Breast epithelium (tissue), 4 donors: Measurements from ENCODE around the gene FOXL2. TPM values are rescaled to one million over a fixed set of nuclear protein-coding genes. Genes with fewer than 3 reads are reported as not detected.

Source experiments
- DNase-seq, 2 donors: peaks; one replicate each; pipeline ENCODE4 v3.0.0-alpha.2; 2019; ENCODE audit warnings: low spot score in 2 of 2
- H3K27ac ChIP-seq, 2 donors: fragments of 200-600 bp; sonication (generic) in 1 of 2; one replicate each; pipeline ENCODE4 v1.5.1; 2016 to 2019; ENCODE audit warnings: mild to moderate bottlenecking in 1 of 2
- H3K27me3 ChIP-seq, 2 donors: fragments of 200-600 bp; sonication (generic) in 1 of 2; one replicate each; pipeline versions ENCODE4 v1.5.1 to v1.6.0; 2017 to 2019; ENCODE audit warnings: control low read depth in 1 of 2, mild to moderate bottlenecking in 1 of 2
- H3K36me3 ChIP-seq: fragments of 200-600 bp; one replicate; pipeline ENCODE4 v1.5.1; 2019
- H3K4me1 ChIP-seq, 2 donors: fragments of 200-600 bp; sonication (generic); one replicate each; pipeline ENCODE4 v1.5.1; 2016 to 2019; ENCODE audit warnings: control low read depth in 1 of 2
- H3K4me3 ChIP-seq, 3 donors: fragments of 200-600 bp; sonication (generic); 1 replicate in 2 of 3; 2 replicates in 1 of 3; pipeline ENCODE4 v1.5.1; 2016 to 2019; ENCODE audit warnings: mild to moderate bottlenecking in 3 of 3, moderate library complexity in 2 of 3
- H3K9me3 ChIP-seq, 2 donors: fragments of 200-600 bp; sonication (generic) in 1 of 2; one replicate each; pipeline ENCODE4 v1.5.1; 2016 to 2019; ENCODE audit warnings: control low read depth in 1 of 2
- POLR2A ChIP-seq: fragments of 450-650 bp; IDR thresholded peaks from one replicate; pipeline ENCODE4 v1.6.1; 2016; ENCODE audit warnings: antibody characterized with exemption, mild to moderate bottlenecking, moderate library complexity
- POLR2AphosphoS5 ChIP-seq, 3 donors: sonication (generic); formaldehyde crosslinking; IDR thresholded peaks; one replicate each; pipeline ENCODE4 v1.6.1; 2017; ENCODE audit warnings: antibody characterized with exemption in 3 of 3
- intact Hi-C: fragments of 100-400 bp; cut with DNase I; formaldehyde crosslinking; loops from one replicate; pipeline ENCODE4 v1.15.1; 2023; ENCODE audit warnings: low total_unique reads
- total RNA-seq, 3 donors: library from RNA; depleted of rRNA; stranded (reverse); fragments of >200 nt; gene quantifications; one replicate each; pipeline ENCODE4 v1.1.0, GENCODE V29; 2016
- TF ChIP-seq, protein P1 (sequence below), 3 donors: fragments of 450-650 bp; IDR thresholded peaks; one replicate each; pipeline ENCODE4 v1.5.1; 2016 to 2017; ENCODE audit warnings: antibody characterized with exemption in 3 of 3, mild to moderate bottlenecking in 3 of 3, moderate library complexity in 3 of 3

Gene FOXL2
- total RNA-seq, 3 donors from 2014 or later: 0.33 TPM; not detected in 2

DNA sequence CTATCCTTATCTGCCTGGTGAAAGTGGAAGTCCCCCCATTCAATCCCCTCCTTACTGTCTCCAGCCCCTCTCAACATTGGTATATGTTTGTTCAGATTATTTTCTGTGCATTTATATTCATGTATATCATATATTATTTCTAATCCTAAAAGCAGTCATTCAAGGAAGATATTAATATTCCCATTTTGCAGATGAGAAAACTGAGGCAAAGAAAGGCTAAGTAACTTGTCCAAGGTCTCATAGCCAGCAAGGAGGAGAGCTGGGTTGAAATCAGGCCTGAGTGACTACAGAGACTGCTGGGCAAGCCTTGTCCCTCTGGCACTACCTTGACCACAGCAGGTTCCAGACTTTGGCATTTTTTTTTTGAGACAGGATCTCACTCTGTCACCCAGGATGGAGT is 29.1 kb upstream of the FOXL2 start:
- no peak for TF ChIP-seq POLR2A
- TF ChIP-seq POLR2AphosphoS5 (IDR thresholded peaks at IDR 0.05): no peak
- TF ChIP-seq, protein P1, sequence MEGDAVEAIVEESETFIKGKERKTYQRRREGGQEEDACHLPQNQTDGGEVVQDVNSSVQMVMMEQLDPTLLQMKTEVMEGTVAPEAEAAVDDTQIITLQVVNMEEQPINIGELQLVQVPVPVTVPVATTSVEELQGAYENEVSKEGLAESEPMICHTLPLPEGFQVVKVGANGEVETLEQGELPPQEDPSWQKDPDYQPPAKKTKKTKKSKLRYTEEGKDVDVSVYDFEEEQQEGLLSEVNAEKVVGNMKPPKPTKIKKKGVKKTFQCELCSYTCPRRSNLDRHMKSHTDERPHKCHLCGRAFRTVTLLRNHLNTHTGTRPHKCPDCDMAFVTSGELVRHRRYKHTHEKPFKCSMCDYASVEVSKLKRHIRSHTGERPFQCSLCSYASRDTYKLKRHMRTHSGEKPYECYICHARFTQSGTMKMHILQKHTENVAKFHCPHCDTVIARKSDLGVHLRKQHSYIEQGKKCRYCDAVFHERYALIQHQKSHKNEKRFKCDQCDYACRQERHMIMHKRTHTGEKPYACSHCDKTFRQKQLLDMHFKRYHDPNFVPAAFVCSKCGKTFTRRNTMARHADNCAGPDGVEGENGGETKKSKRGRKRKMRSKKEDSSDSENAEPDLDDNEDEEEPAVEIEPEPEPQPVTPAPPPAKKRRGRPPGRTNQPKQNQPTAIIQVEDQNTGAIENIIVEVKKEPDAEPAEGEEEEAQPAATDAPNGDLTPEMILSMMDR (IDR thresholded peaks at IDR 0.05): no peak
- DNase-seq: no peak
- Histone ChIP-seq H3K4me1 (no peaks in the 10 kb centered on the region), H3K4me3 (no peak overlapping the region), H3K9me3 (no peaks in the 10 kb centered on the region), H3K27ac (no peak overlapping the region), H3K36me3 (no peaks in the 10 kb centered on the region), H3K27me3 (peaks cover 0 to 3% of the 10 kb centered on the region in 2 donors)
- intact Hi-C loops: no loop called here

DNA sequence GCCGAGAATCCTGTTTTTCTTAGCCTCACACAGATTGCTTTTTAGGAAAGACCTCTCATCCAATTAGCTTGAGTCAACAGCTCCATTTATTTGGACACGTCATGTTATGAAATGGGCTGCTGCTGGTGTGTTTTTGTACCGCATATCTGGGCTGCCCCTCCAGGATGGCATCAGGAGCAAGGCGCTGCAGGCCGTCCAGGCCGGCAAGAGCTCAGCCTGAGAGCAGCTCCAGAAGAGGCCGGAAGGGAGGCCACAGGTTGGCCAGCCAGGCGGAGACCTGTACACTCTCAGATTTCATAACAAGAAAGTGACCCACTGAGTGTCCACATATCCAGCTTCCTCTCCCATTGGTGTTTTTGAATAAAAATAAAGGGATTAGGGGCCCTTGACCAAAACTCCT is 28.4 kb upstream of the FOXL2 start:
- peaks cover 0 to 4% of the 10 kb centered on the region in 2 donors for H3K27me3 ChIP-seq
- no peaks in the 10 kb centered on the region for H3K4me1 ChIP-seq
- H3K27ac ChIP-seq: no peak overlapping the region
- H3K4me3 ChIP-seq: no peak overlapping the region
- intact Hi-C loops: no loop called here
- no peaks in the 10 kb centered on the region for H3K36me3 ChIP-seq
- no peak for TF ChIP-seq POLR2AphosphoS5 (IDR thresholded peaks at IDR 0.05)
- H3K9me3 ChIP-seq: no peaks in the 10 kb centered on the region
- DNase-seq: no peak

DNA sequence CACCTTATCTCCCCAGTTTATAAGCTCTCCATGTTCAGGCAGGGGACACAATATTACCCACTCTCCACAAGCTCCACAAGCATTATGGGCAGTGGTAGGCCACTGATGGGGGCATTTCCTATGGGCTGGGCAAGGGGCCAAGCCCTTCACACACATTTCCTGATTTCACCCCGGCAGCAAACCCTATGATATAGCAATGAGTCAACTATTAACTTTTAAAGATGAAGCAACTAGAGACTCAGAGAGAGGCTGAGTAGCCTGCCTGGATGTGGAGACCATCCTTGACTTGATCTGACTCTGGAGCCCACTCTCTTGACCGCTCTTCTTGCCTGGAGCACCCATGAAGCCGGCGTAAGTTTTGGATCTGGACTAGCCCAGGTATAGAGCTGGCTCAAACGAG is 27.5 kb upstream of the FOXL2 start:
- H3K4me1 ChIP-seq: no peaks in the 10 kb centered on the region
- peaks cover 0 to 4% of the 10 kb centered on the region in 2 donors for H3K27me3 ChIP-seq
- H3K4me3 ChIP-seq: no peak overlapping the region
- intact Hi-C loops: no loop called here
- no peaks in the 10 kb centered on the region for H3K9me3 ChIP-seq
- H3K27ac ChIP-seq: no peak overlapping the region
- TF ChIP-seq, protein P1 (IDR thresholded peaks at IDR 0.05): no peak
- TF ChIP-seq POLR2A (no peak), POLR2AphosphoS5 (IDR thresholded peaks at IDR 0.05) (no peak)
- no peaks in the 10 kb centered on the region for H3K36me3 ChIP-seq
- DNase-seq: no peak

DNA sequence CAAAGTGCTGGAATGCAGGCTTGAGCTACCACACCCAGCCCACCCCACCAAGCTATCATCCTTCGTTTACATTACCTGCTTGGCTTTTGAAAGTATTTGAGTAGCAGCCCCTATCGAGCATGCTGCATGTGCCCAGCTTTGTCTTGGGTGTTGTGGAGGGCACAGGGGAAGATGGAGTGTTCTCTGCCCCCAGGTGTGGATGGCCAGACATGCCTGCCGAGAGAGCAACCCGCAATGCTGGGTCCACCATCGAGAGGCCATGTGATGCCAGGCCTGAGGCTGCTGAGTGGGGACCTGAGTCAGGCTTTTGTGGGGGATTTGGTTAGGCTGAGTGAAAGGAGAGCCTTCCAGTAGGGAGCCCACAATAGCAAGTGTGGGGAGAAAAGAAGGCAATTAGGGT is 26.0 kb upstream of the FOXL2 start:
- peaks cover 0 to 4% of the 10 kb centered on the region in 2 donors for H3K27me3 ChIP-seq
- DNase-seq: no peak
- no peak for TF ChIP-seq POLR2A
- TF ChIP-seq, protein P1 (IDR thresholded peaks at IDR 0.05): no peak
- no peak for TF ChIP-seq POLR2AphosphoS5 (IDR thresholded peaks at IDR 0.05)

DNA sequence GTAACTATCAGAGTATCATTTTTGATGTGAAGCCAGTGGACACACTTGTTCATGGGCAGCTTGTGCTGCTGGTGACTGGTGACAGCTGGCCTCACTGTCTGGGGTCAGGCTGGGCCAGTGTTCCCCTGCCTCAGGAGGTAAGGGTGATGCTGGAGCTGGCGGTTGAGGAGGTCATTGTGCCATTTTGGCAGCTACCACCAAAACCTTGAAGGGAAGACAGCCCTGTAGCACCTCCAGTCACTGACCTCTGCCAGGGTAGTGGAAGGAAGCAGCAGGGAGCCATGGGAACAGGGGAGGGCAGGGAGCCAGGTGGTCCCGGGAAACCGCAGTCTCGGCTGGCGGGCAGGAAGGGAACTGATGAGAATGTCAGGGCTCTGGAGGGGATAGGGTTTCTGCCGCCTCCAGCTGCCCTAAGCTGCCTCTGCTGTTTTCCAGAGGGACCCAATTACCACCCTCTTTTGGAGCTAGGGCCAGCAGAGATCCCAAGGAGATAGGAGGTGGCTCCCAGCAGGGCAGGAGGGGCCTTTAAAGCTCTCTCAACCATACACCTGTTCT is 24.9 kb upstream of the FOXL2 start:
- no peak for TF ChIP-seq POLR2AphosphoS5 (IDR thresholded peaks at IDR 0.05)
- TF ChIP-seq POLR2A: no peak
- TF ChIP-seq, protein P1 (IDR thresholded peaks at IDR 0.05): no peak
- peaks cover 0 to 4% of the 10 kb centered on the region in 2 donors for H3K27me3 ChIP-seq
- H3K9me3 ChIP-seq: no peaks in the 10 kb centered on the region
- intact Hi-C loops: no loop called here
- H3K4me1 ChIP-seq: no peaks in the 10 kb centered on the region
- H3K4me3 ChIP-seq: no peak overlapping the region
- H3K36me3 ChIP-seq: no peaks in the 10 kb centered on the region
- no peak for DNase-seq
- no peak overlapping the region for H3K27ac ChIP-seq

More for the DNA sequence above, 26.0 kb upstream of the FOXL2 start:
- H3K36me3 ChIP-seq: no peaks in the 10 kb centered on the region
- intact Hi-C loops: no loop called here
- no peaks in the 10 kb centered on the region for H3K9me3 ChIP-seq
- no peak overlapping the region for H3K4me3 ChIP-seq
- H3K4me1 ChIP-seq: no peaks in the 10 kb centered on the region
- no peak overlapping the region for H3K27ac ChIP-seq
